Measurements from ENCODE around the gene TNIK.

DNA sequence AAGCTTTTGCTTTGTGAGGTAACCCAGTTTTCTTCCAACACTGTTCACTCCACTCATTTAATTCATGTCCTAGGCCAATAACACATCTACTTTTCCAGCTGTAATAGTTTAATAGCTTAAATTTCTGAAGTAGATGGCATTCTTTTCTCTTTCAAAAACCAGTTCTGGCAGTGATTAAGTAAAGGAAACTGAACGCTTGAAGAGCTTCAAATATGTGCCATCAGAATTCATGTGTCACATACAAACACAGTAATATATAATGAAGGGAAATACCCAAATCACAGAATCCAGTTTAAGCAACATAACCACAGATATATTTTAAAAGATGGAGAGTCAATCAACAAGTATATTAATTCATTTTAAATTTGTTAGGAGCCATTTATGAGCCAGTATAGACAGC is 91.0 kb downstream of the TNIK start:
- TF ChIP-seq YY1 (IDR thresholded peaks at IDR 0.05; ENCODE audit: insufficient read depth, insufficient read length) (no peak), ZNF274 (IDR thresholded peaks at IDR 0.05; ENCODE audit: low read depth, low read length) (no peak), SUZ12 (IDR thresholded peaks at IDR 0.05; ENCODE audit: extremely low read depth, insufficient read depth, insufficient read length) (no peak)
